ENCODE measurements around the gene PAPOLG.

GRCh38 chr2:60837123-60837522 is 81.1 kb downstream of the PAPOLG start:
- TF ChIP-seq EZH2 (IDR thresholded peaks at IDR 0.05): no peak
- no peak for TF ChIP-seq CTCF (IDR thresholded peaks at IDR 0.05)
- no peak for TF ChIP-seq EZH2phosphoT487 (IDR thresholded peaks at IDR 0.05)
